Erythroblast (primary cell): ENCODE measurements around the gene STAT5B.
"Not testable (repeated sequence)": the region's sequence is repeated elsewhere in the genome, so short reads cannot be mapped to it uniquely, and the experiment has no call there.

Source experiments
- DNase-seq, 2 experiments: peaks; one replicate each; lab custom pipeline; 2025; lab: John Stamatoyannopoulos, UW
- GATA1 ChIP-seq: IDR thresholded peaks from 2 replicates; pipeline ENCODE4 v1.6.1; 2011; ENCODE audit warnings: low read depth, mild to moderate bottlenecking, control low read depth, low read length, moderate library complexity
- POLR2A ChIP-seq: IDR thresholded peaks from 2 replicates; pipeline ENCODE4 v1.6.1; 2011; ENCODE audit warnings: mild to moderate bottlenecking, low read length

STAT5B gene

DNA sequence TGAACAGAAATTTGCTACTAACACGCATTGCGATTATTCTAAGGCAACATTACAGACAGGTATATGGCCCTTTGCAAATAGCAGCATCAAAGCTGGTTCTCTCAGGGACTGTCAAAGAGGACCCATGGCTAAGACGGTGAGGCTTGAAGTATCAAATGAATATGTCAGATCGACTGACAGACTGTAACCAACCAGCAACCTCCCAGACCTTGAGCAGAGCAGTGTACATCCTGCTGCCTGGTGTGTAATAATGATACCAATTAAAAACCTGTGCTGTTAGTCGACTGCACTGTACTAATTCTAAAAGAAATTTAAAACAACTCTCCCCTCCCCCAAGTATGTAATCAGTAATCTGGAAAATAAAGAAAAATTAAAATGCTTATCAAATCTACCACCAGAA, 46.0 kb downstream of the STAT5B start:
- no peak for DNase-seq
- TF ChIP-seq GATA1 (no peak), POLR2A (no peak)

DNA sequence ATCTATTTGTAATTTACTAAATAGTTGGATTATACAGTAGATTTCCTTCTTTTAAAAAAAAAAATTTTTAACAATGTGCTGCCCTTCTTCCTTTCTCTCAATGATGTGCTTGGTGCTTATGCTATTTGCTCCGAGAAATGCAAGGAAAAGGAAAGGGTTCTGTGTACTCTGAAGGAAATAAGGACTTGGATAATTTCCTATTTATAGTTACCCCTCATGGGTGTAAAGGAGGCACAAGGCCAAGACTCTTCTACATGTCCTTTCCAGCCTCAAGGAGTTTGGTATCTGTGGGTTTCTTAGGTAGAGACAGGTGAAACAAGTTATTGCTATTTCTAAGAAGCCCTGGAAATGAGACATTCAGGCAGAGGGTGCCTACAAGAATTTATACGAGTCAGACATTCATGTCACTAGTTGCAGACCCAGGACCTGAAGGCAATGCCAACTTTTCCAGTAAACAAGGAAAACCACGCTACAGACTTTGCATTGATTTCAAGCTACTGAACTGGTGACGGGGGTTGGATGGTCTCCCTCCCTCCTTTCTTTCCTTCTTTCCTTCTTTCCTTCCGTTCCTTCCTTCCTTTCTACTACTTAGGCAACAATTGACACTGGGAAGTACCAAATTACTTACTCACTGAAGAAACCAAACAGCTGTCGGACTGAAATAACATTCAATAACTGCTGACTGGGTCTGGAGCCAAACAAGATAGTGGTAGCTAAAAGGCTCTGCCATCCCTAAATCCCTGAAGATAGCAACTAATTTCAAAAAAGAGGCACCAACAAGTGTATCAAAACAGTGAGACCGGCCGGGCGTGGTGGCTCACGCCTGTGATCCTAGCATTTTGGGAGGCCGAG, 48.1 kb downstream of the STAT5B start:
- DNase-seq = no peak
- no peak for TF ChIP-seq GATA1
- TF ChIP-seq POLR2A = no peak

DNA sequence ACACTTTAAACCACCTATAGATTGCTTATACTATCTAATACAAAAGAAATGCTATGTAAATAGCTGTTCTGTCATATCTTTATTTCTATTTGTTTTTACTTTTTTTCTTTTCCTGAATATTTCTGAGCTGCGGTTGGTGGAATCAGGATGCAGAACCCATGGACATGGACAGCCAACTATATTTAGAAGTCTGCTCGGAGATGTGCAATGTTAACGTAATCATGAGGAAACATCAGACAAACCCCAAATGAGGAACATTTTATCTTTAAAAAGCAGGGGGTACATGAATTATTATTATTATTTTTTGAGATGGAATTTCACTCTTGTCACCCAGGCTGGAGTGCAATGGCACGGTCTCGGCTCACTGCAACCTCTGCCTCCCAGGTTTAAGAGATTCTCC, 50.5 kb downstream of the STAT5B start:
- TF ChIP-seq POLR2A = no peak
- DNase-seq = no peak

DNA sequence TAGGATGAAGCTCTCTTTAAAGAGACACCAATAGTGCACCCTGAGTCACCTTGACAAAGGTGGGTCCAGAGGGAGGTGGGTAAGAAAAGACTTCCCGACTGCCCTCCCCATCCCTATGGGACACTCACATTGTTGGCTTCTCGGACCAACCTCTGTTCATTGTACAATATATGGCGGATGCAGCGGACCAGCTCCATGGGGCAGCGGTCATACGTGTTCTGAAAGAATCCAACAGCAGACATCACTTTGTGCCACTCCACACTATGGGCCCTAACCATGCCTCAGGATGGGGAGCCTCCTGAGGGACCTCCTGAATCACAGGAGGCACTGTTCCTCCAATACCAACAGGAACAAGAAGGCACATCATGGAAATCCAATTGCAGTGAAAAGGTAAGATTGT, 51.5 kb downstream of the STAT5B start:
- TF ChIP-seq GATA1 (no peak), POLR2A (no peak)
- no peak for DNase-seq

DNA sequence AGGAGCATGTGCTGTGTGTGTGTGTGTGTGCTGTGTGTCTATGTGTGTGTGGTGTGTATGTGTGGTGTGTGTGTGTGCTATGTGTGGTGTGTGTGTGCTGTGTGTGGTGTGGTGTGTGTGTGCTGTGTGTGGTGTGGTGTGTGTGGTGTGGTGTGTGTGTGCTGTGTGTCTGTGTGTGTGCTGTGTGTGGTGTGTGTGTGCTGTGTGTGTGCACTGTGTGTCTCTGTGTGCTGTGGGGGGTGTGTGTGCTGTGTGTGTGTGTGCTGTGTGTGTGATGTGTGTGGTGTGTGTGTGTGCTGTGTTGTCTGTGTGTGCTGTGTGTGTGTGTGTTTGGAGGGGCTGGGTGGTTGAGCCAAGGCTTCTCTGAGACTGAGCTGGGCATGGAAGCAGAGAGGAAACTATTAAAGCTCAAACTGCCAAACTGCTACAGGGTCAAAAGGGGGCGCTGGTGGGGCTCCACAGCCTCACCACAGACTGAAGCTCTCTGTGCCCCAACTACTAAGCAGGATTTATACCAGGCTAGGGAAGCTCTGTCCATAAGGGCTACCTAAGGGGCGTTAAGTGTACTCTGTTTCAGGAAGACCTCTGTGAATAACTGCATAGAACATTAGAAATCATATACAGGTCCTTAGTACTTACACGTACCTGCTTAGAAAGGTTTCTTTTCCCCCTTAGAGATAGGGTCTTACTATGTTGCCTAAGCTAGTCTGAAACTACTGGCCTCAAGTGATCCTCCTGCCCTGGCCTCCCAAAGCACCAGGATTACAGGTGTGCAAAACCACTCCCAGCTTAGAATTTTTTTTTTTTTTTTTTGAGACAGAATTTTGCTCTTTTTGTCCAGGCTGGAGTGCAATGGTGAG, 54.1 kb downstream of the STAT5B start:
- TF ChIP-seq POLR2A = no peak
- TF ChIP-seq GATA1 = no peak
- peak; percentile 80 to 86 for DNase-seq

DNA sequence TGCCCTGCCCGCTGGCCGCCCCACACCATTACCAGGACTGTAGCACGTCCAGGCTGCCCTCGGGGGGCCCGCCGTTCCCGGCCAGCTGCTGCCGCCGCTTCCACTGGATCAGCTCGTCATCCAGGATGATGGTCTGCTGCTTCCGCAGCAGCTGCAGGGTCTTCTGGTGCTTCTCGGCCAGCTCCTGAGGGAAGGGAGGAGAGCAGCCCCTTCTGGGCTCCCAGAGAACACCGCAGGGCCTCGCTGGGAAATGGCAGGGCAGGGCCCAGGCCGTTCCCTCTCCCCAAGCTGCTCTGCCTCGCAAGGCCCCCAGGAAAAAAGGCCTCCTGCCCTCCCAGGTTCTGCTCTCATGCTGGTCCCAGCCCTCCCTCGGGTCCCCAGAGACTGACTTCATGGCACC, 56.9 kb downstream of the STAT5B start:
- not testable (repeated sequence) for DNase-seq

DNA sequence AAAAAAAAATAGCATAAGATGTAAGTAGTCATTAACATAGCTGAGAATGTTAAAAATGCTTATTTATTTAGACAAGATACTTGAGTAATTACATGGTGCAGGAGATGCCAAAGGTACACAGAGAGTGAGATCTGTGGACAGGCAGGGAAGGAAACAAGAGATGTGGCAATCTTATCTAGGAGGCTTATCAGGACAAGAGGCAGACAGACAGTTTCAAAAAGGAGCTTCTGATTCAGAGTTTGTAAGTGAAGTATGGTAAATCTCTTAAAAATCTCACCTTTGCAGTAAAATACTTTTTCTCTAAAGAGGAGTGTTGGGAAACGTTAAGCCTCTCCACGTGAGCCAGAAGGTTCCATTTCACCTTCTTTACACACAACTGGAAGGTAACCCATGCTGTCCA, 62.0 kb downstream of the STAT5B start:
- TF ChIP-seq POLR2A (no peak), GATA1 (no peak)
- DNase-seq = no peak

DNA sequence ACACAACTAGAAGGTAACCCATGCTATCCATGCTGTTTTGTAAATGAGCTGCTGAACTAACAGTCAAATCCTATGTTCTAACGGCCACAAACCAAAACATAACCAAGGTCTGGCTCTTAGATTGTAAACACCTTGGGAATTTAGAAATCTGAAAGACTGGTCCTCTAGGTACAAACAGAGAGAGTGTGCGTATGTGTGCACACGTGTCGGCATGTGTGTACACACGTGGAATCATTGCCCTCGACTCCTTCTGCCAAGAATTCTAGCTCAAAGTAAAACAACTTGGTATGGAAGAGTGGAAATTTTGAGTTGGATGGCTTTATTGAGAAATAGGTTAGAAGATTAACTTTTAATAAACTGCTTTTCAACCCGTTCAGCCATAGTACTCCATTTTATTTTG, 63.8 kb downstream of the STAT5B start:
- TF ChIP-seq POLR2A = no peak
- no peak for TF ChIP-seq GATA1
- no peak for DNase-seq

DNA sequence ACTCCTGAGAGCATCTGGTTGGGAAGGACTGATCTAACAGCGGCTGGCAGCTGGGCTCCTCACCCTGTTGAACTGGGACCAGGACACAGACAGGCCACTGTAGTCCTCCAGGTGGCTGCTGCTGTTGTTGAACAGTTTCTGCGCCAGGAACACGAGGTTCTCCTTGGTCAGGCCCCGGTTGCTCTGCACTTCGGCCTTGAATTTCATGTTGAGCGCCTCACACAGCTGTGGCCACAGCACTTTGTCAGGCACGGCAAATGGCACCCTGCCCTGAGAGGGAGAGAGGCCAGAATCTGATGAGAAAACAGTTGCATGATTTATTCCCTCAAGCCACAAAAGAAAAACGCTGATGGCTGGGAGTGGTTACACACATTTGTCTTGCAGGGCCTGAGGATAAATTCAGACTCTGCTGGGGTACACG, 64.3 kb downstream of the STAT5B start:
- not testable (repeated sequence) for DNase-seq

DNA sequence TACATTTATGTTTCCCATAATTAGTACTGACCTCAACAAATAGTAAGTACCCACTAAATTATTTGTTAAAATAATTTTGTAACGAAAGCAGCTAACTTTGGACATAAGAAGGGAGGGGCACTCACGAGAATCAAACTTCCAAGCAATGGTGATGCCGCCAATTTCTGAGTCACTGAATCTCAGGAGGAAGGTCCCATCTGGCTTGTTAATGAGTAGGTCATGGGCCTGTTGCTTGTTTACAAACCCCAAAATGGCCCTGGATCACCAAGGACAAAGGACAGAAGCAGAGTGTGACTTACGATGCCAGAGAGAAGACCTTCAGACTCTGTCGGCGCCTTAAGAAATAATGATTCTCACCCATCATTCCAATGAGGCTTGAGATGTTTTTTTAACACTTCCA, 66.1 kb downstream of the STAT5B start:
- no peak for TF ChIP-seq POLR2A
- no peak for TF ChIP-seq GATA1
- DNase-seq = no peak

DNA sequence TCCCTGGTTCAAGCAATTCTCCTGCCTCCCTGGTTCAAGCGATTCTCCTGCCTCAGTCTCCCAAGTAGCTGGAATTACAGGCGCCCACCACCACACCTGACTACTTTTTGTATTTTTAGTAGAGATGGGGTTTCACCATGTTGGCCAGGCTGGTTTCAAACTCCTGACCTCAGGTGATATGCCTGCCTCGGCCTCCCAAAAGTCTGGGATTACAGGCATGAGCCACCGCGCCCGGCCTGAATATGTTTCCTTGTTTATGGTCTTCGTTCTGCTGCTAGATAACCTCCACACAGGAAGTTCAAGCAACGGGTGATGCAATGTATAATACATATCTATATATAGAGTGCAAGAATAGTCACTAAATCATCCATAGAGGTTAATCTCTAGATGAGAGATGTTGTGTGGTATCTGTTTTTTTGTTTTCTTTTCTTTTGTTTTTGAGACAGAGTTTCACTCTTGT, 70.0 kb downstream of the STAT5B start:
- not testable (repeated sequence) for DNase-seq

DNA sequence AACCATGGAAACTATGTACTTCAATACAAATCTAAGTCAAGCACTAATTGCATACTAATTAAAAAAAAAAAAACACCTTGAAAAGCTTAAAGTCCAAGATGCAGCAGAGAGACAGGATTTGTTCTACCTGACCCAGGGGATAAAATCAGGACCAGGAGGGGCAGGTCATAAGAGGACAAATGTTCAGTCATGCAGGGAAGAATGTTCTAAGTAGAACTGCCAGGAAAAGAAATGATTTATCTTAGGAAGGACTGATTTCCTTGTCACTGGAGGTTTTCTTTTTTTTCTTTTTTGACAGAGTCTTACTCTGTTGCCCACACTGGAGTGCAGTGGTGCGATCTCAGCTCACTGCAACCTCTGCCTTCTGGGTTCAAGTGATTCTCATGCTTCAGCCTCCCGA, 72.8 kb downstream of the STAT5B start:
- no peak for DNase-seq

DNA sequence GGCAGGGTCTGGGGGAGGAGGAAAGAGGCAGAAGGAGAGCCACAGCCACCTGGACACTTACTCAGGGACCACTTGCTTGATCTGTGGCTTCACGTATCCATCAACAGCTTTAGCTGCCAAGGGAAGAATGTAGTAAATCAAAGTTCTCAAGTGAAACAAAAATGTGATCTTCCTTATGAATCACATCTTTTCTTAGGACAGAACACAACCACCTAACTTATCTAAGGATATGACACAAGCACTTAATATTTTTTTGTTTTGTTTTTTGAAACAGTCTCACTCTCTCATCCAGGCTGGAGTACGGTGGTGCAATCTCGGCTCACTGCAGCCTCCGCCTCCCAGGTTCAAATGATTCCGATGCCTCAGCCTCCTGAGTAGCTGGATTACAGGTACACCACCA, 73.5 kb downstream of the STAT5B start:
- no peak for DNase-seq
- TF ChIP-seq POLR2A (no peak), GATA1 (no peak)

More for the DNA sequence above, 72.8 kb downstream of the STAT5B start:
- TF ChIP-seq GATA1 (no peak), POLR2A (no peak)

DNA sequence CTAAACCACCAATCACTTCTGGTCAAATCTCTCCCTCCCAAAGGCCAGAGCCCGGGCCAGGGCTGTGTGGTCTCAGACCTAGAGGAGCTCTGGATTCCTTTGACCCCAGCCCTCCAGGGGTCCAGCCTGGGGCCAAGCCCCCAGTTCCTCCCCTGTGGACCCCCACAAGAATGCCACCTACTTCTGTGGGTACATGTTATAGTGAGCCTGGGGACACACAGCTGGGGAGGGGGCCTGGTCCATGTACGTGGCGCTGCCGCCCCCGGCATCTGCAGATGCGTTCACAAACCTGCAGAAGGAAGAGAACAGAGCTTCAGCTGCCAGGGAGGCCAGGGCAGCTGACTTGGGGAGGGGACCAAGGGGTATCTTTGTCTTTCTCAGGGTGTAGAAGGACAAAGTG, 74.0 kb downstream of the STAT5B start:
- no peak for TF ChIP-seq POLR2A
- TF ChIP-seq GATA1 = no peak
- no peak for DNase-seq

DNA sequence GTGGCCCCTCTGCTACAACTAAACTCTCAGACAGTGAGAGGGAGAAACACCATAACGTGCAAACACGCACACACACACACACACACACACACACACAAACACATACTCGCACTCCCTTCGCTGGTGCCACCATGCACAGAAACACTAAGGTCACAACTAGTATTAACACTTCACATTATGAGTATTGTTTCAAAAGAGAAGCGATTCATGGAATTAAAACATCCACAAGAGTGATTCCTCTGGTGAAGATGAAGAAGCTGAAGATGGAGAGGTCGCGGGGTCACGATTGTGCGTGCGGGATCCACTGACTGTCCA, 74.8 kb downstream of the STAT5B start:
- no peak for TF ChIP-seq GATA1
- no peak for TF ChIP-seq POLR2A
- no peak for DNase-seq
